Thyroid gland (tissue), 4 donors: ENCODE data around the gene CRYAA.
"Not testable (repeated sequence)": the region's sequence is repeated elsewhere in the genome, so short reads cannot be mapped to it uniquely, and the experiment has no call there.

Experiments
- CTCF ChIP-seq, 6 experiments: fragments of 200-600 bp in 3 of 6; fragments of 450-650 bp in 3 of 6; sonication (generic) in 3 of 6; IDR thresholded peaks; one replicate each; pipeline ENCODE4 v1.5.1; 2016 to 2019; ENCODE audit warnings: antibody characterized with exemption in 6 of 6, mild to moderate bottlenecking in 2 of 6, inconsistent platforms in 1 of 6, moderate library complexity in 1 of 6
- POLR2A ChIP-seq, 2 donors: fragments of 450-650 bp; IDR thresholded peaks; one replicate each; pipeline ENCODE4 v1.6.1; 2017; ENCODE audit warnings: antibody characterized with exemption in 2 of 2, mild to moderate bottlenecking in 2 of 2, moderate library complexity in 1 of 2

GRCh38 chr21:43181033-43181432 lies 12.2 kb downstream of the CRYAA start:
- not testable (repeated sequence) for TF ChIP-seq CTCF, POLR2A (IDR thresholded peaks at IDR 0.05)
